Measurements from ENCODE around the gene LRRC26.
A peak's percentile ranks its signal among the peaks of the same experiment; 100 is the strongest.

LRRC26 gene

DNA sequence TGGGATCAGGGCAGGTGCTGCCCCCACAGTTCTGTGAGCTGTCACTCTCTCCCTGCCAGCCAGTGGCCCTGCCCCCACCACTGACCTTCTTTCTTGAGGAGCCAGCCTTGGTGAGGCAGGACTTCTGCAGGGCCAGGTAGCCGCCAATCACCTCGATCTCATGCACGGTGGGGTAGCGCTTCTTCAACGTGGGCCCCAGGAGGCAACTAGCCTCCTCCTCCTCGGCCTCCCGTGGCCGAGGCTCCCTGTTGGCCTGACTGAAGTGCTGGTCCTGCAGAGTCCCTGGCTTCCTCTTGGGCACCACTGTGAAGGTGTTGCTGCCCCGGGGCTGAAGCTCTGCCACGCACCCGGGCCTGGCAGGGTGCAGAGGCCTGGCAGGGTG is 29.0 kb upstream of the LRRC26 start:
- DNase-seq: no peak

DNA sequence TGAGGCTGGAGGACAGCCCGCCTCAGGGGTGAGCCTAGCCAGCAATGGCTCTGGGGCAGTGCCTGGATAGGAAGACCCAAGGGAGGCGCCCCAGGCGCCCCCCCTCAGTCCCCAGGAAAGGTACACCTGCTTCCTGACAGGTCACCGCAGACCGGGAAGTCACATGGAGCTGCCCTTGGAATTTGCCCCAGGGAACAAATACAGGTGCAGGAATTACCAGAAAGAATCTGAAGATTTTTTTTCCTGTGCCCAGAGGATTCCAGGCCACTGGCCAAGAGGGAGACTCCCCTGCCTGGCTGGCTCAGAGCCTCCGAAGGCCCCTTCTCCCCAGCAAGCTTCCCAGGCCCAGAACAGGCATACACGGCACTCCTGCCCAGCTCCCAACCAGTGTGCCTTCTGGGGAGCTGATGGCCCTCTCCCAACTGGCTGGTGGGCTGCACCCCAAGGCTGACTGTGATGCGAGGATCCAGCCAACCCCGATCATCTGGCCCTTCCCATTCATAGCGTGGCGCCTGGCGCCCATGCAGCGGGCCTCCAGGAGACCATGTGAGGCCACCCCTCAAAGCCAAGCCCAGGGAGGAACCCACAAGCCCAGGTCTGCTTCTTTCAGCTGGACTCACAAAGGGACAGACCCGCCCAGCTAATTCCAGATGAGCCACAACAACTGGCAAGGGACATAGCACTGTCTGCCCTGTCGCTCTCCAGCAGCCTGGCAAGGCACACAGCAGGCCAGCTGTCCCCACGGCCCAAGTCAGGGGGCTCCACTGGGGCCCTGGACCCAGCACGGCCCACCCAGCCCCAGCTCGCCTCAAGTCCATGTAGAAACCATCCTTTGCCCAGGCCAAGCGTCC is 28.4 kb upstream of the LRRC26 start:
- DNase-seq: no peak

GRCh38 chr9:137195525-137196220 is 25.8 kb upstream of the LRRC26 start:
- no peak for DNase-seq

DNA sequence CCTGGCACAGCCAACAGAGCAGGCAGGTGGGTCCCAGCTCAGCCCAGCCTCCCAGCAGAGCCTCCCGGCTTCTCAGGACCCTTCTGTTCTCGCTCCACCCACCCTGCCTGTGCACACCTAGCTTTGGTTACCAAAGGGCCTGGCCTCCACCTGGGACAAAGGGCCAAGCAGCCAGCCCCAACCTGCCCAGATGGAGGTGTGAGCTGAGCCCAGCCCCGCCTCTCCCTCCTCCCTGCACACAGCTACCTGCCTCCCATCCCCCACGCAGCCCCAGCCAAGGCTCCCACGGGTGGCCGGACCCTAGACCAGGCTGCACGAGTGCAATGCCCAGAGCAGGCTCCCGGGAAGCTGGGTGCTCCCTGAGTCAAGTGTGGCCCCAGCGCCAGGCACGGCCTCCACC is 25.1 kb upstream of the LRRC26 start:
- DNase-seq: no peak

GRCh38 chr9:137194388-137194787 is 24.5 kb upstream of the LRRC26 start:
- DNase-seq: no peak

DNA sequence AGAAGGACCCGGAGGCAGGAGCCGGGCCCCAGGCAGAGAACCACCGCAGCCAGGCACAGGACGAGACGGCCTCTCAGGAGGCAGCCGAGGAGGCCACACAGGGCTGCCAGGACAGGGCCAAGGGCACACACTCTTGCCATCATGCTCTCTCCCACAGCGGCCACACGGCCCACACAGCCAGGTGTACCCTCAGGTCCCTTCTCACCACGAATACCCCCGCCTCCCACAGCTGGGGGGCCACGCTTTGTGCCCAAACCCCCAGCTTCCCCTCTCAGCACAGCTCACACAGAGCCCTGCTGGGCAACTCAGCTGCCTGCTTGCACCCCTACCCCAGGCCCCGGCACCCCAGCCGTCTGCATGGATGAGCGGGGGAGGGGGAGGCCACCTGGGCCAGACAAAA is 23.9 kb upstream of the LRRC26 start:
- no peak for DNase-seq

DNA sequence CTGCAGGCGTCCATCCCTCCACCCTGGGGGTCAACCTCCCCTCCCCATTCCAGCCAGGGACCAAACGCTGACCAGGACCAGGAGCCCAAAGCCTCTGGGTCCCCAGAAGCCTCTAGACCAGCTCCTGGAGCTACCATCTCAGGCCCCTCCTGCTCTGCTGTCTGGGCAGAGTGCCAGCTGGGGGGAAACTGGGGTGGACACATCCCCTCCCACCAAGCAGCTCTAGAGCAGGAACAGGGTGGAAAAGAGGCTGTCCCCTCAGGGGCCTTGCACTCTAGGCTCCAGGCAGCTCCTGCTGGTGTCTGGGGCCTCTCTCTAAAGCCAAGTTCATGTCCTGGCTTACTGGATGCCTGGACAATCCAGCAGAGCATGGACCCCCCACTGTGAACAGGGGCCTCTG is 23.0 kb upstream of the LRRC26 start:
- DNase-seq: no peak

- DNase-seq: no peak
Measured at GRCh38 chr9:137192448-137192780, 22.6 kb upstream of the LRRC26 start.

DNA sequence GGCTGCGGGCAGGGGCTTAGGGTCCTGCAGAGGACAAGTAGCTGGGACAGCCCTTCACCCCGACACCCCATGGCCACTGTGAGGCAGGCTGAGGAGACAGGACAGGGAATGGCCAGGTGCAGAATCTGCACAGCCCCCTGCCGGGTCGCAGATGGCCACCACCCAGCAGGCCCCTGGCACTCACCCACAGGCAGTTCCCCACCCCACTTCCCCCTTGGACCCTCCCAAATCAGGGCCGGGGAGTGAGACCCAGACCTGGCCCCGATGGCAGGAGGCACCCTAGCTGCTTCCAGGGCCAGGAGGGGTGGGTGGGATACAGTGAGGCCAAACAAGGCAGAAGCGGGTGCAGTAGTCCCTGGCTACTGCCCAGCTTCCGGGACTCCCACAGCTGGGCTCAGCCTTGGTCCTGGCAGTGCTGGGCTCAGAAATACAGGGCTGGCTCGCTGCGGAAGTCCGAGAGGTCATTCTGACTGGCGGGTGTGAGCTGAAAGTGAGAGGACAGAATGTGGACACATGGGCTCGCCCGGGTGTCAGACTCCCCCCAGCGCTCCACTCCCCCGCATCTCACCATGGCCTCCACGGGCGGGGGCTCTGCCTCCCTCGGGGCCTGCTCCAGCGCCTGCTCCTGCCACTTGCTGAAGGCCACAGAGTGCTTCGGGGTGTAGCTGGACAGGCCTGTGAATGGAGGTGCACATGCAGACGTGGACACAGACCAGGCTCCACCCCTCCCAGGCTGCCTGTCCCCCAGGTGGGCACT is 22.0 kb upstream of the LRRC26 start:
- DNase-seq: no peak

DNA sequence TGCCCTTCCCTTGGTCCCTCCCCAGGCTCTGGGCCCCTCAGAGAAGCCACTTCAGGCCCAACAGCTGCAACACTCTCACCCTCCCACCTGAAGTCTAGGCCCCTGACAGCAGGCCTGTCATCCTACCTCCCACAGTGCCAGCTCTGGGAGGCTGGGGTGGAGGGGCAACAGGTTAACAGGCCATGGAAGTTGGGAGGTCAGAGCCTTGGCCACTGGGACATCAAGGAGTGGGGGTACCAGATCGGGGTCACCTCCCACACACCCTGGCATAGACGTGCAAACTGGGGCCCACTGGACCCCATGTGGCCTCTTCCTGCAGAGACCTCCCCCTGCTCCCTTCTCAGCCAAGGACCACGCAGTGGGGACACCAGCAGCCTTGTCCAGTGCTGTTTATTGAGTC is 21.4 kb upstream of the LRRC26 start:
- no peak for DNase-seq

- no peak for DNase-seq
Measured at GRCh38 chr9:137190315-137190856, 20.5 kb upstream of the LRRC26 start.

GRCh38 chr9:137189297-137190295 is 19.7 kb upstream of the LRRC26 start:
- DNase-seq: no peak

DNA sequence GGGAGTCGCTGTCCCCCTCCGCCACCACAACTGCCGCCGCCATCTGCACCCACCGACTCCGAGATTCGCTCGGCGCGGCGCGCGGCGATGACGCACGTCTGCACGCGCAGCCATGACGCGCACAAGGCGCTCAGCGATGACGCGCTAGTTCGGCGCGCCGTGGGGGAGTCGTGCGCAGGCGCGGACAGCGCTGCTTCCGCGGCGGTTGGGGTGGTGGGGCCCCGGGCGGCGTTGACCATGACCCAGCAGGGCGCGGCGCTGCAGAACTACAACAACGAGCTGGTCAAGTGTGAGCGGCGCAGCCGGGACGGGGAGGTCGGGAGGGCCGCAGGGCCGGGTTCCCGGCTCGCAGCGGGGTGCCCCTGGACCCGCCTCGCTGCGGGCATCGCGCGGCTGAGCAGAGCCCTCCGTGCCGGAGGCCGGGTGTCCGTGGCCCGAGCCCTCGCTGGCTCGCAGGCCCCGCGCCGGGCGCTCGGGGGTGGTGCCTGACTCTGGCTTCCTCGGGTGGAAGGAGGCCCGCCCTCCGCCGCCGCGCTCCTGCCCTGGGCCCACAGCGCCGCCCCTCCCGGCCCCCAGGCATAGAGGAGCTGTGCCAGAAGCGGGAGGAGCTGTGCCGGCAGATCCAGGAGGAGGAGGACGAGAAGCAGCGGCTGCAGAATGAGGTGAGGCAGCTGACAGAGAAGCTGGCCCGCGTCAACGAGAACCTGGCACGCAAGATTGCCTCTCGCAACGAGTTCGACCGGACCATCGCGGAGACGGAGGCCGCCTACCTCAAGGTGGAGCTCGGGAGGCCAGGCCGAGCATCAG is 18.8 kb upstream of the LRRC26 start, which contains the start of the genes ANAPC2 and SSNA1:
Gene ANAPC2, minus strand, starts transcription at position 71 of the 807 bp plus-strand sequence. Its CDS starts 28 bp downstream, at position 43.
Gene SSNA1, plus strand, starts transcription at position 187 of the 807 bp plus-strand sequence. Its CDS starts 51 bp downstream, at position 238.
- peak; percentile 89 for DNase-seq

- DNase-seq: no peak
Measured at GRCh38 chr9:137188086-137188489, 18.2 kb upstream of the LRRC26 start.

- no peak for DNase-seq
Measured at GRCh38 chr9:137187386-137187785, 17.5 kb upstream of the LRRC26 start.

- no peak for DNase-seq
Measured at GRCh38 chr9:137186385-137186784, 16.5 kb upstream of the LRRC26 start.

GRCh38 chr9:137185921-137186320 is 16.1 kb upstream of the LRRC26 start:
- no peak for DNase-seq

- no peak for DNase-seq
Measured at GRCh38 chr9:137184881-137185660, 15.2 kb upstream of the LRRC26 start.

DNA sequence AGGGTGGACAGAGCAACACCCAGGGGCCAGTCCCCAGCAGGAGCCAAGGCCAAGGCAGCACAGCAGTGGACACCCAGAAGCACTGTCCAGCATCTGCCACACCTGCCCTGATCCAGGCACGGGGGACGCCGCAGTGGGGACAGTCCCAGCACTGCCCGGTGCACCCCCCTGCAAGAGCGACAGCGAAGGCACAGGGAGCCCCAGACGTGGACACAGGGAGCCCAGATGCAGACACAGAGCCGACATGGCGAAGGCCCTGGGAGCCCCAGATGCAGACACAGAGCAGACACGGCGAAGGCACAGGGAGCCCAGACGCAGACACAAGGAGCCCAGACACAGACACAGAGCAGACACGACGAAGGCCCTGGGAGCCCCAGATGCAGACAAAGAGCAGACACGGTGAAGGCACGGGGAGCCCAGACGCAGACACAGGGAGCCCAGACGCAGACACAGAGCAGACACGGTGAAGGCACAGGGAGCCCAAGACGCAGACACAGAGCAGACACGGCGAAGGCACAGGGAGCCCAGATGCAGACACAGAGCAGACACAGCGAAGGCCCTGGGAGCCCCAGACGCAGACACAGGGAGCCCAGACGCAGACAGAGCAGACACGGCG is 14.2 kb upstream of the LRRC26 start:
- DNase-seq: no peak

DNA sequence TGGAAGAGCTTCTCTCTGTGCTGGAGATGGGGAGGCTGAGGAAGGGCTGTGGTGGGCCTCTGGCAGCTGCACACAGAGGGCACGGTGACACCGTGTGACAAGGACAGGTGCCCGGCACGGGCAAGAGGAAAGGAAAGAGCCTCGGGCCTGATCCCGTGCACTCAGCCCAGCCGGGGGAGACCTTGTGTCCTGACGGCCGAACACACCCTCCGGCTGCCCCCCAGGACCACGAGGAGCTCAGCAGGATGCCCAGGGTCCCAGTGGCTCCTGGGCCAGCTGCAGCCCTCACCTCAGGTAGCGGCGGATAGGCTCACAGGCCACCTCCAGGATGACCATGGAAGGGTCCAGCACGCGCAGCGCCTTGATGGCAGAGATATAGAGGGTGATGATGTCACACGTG is 13.0 kb upstream of the LRRC26 start:
- DNase-seq: no peak

Measured in fibroblast of upper back skin (primary cell).